Subcutaneous adipose tissue (tissue), 4 donors: ENCODE measurements around the gene OXTR. TPM values are rescaled to one million over a fixed set of nuclear protein-coding genes. Genes with fewer than 3 reads are reported as not detected.

ENCODE experiments used
- total RNA-seq, 4 donors: library from RNA; depleted of rRNA; stranded (reverse); fragments of >200 nt; gene quantifications; one replicate each; pipeline ENCODE4 v1.1.0, GENCODE V29; 2016
- TF ChIP-seq, protein P1 (sequence below): fragments of 450-650 bp; IDR thresholded peaks from one replicate; pipeline ENCODE4 v1.5.1; 2016; ENCODE audit warnings: low read depth, mild to moderate bottlenecking, control low read depth, antibody characterized with exemption, moderate library complexity

Gene OXTR
- total RNA-seq, 4 donors from 2014 or later: 0.16 to 0.34 (median 0.19) TPM; not detected in 1

DNA sequence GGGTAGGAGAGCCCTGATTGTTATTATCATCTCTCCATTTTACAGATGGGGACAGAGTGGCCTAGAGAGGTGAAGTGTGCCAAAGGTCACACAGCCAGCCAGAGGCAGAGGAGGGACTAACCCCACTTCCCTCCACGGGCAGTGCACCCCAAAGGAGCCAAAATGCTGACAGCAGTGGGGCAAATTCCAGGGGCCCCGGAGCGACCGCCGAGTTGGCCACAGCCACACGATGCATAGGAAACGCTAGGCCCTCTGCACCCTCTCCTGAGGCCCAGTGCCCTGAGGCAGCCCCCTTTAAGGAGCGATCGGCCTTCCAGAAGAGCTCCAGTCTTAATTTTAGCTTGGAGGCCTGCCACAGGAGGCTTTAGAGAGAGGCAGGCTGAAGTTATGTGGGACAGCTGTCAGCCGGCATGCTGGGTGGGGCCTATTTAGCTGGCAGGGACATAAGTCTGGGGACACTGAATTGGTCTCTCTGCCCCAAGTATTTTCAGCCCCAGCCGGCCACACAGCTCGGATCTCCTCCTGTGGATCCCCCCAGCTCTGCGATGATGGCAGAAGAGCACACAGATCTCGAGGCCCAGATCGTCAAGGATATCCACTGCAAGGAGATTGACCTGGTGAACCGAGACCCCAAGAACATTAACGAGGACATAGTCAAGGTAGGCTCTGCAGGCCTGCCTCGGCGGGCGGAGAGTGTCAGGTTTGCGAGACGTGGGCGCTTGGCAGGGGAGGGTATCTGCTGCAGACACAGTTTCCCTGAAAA lies 35.9 kb downstream of the OXTR start, which contains the start of gene CAV3:
Gene CAV3 (plus strand): TSS at position 471 of the 763 bp plus-strand sequence. CDS start 75 bp downstream, at position 546.
- TF ChIP-seq, protein P1, sequence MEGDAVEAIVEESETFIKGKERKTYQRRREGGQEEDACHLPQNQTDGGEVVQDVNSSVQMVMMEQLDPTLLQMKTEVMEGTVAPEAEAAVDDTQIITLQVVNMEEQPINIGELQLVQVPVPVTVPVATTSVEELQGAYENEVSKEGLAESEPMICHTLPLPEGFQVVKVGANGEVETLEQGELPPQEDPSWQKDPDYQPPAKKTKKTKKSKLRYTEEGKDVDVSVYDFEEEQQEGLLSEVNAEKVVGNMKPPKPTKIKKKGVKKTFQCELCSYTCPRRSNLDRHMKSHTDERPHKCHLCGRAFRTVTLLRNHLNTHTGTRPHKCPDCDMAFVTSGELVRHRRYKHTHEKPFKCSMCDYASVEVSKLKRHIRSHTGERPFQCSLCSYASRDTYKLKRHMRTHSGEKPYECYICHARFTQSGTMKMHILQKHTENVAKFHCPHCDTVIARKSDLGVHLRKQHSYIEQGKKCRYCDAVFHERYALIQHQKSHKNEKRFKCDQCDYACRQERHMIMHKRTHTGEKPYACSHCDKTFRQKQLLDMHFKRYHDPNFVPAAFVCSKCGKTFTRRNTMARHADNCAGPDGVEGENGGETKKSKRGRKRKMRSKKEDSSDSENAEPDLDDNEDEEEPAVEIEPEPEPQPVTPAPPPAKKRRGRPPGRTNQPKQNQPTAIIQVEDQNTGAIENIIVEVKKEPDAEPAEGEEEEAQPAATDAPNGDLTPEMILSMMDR: no peak

DNA sequence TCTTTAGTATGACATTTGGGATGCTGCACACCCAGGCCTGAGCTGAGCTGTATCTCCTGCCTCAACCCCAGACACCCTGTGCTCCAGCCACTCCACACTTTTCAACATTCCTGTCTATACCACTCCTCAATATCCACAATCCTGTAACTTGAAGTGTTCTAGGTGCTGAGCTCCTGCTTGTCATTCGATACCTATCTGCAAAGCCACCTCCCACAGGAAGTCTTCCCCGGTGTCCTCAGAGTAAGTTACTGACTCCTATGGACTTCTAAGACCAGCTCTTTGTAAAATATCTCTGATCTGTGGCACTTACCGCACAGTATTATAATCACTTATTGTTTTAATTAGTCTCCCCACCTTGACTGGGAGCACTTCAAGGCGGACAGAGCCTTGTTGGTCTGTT lies 37.0 kb downstream of the OXTR start:
- TF ChIP-seq, protein P1: no peak

DNA sequence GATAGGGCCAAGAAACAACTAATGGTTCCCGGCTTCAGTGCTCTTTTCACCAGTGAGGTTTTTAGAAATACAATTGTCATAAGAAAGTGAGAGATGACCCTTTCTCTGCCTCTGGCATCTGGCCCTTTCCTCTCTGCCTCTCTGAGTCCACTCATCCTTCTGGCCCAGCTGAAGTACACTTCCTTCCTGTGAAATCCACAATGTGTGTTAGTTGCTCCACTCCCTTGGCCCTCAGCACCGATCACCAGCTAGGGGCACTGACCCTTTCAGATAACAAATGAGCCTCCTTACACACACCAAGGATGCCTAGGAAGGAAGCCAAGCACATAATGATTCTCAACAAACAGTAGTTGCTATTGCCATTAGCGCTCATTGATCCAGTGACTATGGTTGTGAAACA lies 38.8 kb downstream of the OXTR start:
- TF ChIP-seq, protein P1: no peak

DNA sequence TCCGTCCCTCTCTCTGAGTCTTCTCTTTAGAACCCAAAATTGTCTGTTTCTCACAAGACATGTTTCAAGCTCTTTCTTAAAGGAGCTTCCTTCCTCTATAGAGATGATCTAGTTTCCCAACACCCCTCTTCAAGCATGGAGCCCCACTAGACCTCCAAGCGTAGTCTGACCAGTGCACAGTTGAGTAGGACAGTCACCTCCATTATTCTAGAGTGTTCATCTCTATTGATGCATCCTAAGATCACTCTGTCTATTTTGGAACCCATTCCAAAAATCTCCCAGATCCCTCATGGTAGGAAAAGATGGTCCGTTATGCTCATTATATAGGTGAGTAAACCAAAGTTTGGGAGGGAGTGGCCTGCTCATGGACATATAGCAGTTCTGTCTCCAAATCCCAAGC lies 39.9 kb downstream of the OXTR start:
- TF ChIP-seq, protein P1: no peak

DNA sequence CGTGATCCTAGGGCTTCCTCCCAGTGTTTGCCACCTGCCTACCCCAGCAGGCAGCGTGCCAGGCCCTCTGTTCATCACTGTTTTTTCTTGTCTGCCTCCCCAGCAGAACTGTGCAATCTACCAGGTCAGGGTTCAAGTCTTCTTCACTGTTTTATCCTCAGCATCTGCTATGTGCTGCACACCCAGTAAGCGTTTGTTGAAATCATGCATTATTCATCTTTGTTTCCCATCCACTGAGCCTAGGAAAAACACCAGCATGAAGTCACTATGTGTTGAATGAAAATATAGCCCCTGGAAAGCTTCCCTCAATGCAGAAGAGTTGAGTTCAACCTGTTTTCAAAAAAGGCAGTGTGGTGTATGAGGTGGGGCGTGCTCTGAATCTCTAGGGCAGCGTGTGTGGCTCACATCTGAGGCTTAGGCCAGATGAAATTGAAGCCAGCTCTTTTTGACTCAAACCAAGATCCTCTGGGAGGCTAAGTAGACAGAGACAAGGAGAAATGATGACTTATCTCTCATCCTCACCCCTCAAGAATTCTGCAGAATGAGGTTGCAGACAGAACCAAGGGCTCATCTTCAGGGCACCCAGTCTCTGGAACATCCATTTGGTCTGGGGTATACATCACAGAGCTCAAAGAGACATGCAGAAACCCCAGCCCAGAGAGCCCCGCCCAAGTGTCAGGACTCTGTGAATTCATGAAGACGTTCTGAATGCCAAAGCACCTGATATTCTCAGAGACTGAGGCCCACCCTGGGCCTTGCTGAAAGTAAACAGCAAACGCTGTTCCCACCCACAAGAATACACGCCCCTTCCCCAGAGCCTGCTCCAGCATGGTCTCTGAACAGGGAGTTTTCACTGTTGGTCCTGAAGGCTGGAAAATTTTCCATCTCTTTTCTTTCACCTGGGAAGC lies 41.6 kb downstream of the OXTR start:
- TF ChIP-seq, protein P1: no peak

DNA sequence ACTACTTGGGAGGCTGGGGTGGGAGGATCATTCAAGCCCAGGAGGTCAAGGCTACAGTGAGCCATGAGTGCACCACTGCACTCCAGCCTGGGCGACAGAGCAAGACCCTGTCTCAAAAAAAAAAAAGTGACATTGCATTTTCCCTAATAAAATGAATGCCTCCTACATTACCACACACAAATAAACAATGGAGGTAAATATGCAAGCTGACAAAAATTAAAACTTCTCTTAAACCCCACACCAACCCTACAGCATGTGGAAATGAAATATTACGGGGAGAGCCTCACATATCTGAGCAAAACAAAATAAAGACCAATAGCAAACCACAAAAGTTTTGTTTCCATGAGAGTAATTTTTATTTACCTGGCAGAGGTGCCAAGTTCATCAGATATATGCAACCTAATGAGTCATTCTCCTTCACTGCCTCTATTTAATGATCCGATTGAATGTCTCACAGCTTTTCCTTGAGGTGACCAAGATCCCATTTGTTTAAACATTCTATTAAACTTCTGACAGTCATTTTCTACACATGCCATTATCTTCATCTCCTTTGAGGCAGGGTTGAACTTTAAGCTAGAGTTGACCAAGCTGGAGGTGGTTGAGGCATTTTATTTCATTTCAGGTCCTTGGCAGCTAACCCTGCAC lies 45.2 kb downstream of the OXTR start:
- TF ChIP-seq, protein P1: no peak
